Vagina (tissue), 2 donors: ENCODE results near the gene ZNF397. TPM values are rescaled to one million over a fixed set of nuclear protein-coding genes. Genes with fewer than 3 reads are reported as not detected.

Experiments
- DNase-seq, 2 donors: peaks; one replicate each; pipeline ENCODE4 v3.0.0-alpha.2; 2017; ENCODE audit errors: extremely low spot score in 2 of 2
- H3K27ac ChIP-seq: fragments of 200-600 bp; sonication (generic); one replicate; pipeline ENCODE4 v1.5.1; 2019
- H3K27me3 ChIP-seq: fragments of 200-600 bp; sonication (generic); one replicate; pipeline ENCODE4 v1.5.1; 2019
- H3K36me3 ChIP-seq, 2 donors: fragments of 200-600 bp; sonication (generic); one replicate each; pipeline ENCODE4 v1.5.1; 2017 to 2019
- H3K4me1 ChIP-seq: fragments of 200-600 bp; sonication (generic); one replicate; pipeline ENCODE4 v1.5.1; 2019
- H3K4me3 ChIP-seq, 2 donors: fragments of 200-600 bp; sonication (generic); 1 replicate in 1 of 2; 2 replicates in 1 of 2; pipeline ENCODE4 v1.5.1; 2016 to 2019
- H3K9me3 ChIP-seq: fragments of 200-600 bp; sonication (generic); one replicate; pipeline ENCODE4 v1.5.1; 2019
- CTCF ChIP-seq, 3 experiments: fragments of 450-650 bp in 2 of 3; fragments of 200-600 bp in 1 of 3; sonication (generic) in 1 of 3; IDR thresholded peaks; one replicate each; pipeline ENCODE4 v1.5.1; 2017 to 2019; ENCODE audit warnings: antibody characterized with exemption in 3 of 3, mild to moderate bottlenecking in 2 of 3, moderate library complexity in 2 of 3
- POLR2A ChIP-seq, 2 donors: fragments of 450-650 bp; IDR thresholded peaks; one replicate each; pipeline ENCODE4 v1.6.1; 2017; ENCODE audit warnings: antibody characterized with exemption in 2 of 2, mild to moderate bottlenecking in 2 of 2, moderate library complexity in 2 of 2
- POLR2AphosphoS5 ChIP-seq, 2 donors: sonication (generic); formaldehyde crosslinking; IDR thresholded peaks; one replicate each; pipeline ENCODE4 v1.9.0; 2017; ENCODE audit warnings: antibody characterized with exemption in 2 of 2, mild to moderate bottlenecking in 2 of 2, low read depth in 1 of 2; ENCODE audit not compliant: insufficient read depth in 1 of 2
- intact Hi-C: fragments of 100-400 bp; cut with DNase I; formaldehyde crosslinking; loops from one replicate; pipeline ENCODE4 v1.15.1; 2023
- total RNA-seq: library from RNA; depleted of rRNA; stranded (reverse); fragments of >200 nt; gene quantifications from one replicate; pipeline ENCODE4 v1.2.3, GENCODE V29; 2016

ZNF397 gene
- total RNA-seq, 1 donor from 2014 or later: 31.9 TPM

GRCh38 chr18:35271656-35272055 is 30.8 kb downstream of the ZNF397 start:
- Histone ChIP-seq H3K9me3 (no peaks in the 10 kb centered on the region), H3K27me3 (no peaks in the 10 kb centered on the region), H3K27ac (no peak overlapping the region), H3K36me3 (no peaks in the 10 kb centered on the region), H3K4me3 (no peak overlapping the region), H3K4me1 (peaks cover 12% of the 10 kb centered on the region)
- no peak for DNase-seq
- intact Hi-C loops: no loop called here
- no peak for TF ChIP-seq POLR2AphosphoS5 (IDR thresholded peaks at IDR 0.05; ENCODE audit: insufficient read depth in 1 of 2, low read depth in 1 of 2)
- TF ChIP-seq CTCF (IDR thresholded peaks at IDR 0.05): no peak

GRCh38 chr18:35276267-35276666 is 35.4 kb downstream of the ZNF397 start:
- H3K4me1 ChIP-seq: no peaks in the 10 kb centered on the region
- no peaks in the 10 kb centered on the region for H3K27me3 ChIP-seq
- intact Hi-C loops: no loop called here
- TF ChIP-seq CTCF (IDR thresholded peaks at IDR 0.05) (no peak), POLR2AphosphoS5 (IDR thresholded peaks at IDR 0.05; ENCODE audit: insufficient read depth in 1 of 2, low read depth in 1 of 2) (no peak), POLR2A (IDR thresholded peaks at IDR 0.05) (no peak)
- no peak overlapping the region for H3K27ac ChIP-seq
- no peak overlapping the region for H3K4me3 ChIP-seq
- no peaks in the 10 kb centered on the region for H3K36me3 ChIP-seq
- DNase-seq: no peak
- no peaks in the 10 kb centered on the region for H3K9me3 ChIP-seq

GRCh38 chr18:35277633-35278032 is 36.8 kb downstream of the ZNF397 start:
- Histone ChIP-seq H3K36me3 (no peaks in the 10 kb centered on the region), H3K4me1 (no peaks in the 10 kb centered on the region), H3K9me3 (no peaks in the 10 kb centered on the region), H3K27ac (no peak overlapping the region), H3K4me3 (no peak overlapping the region), H3K27me3 (no peaks in the 10 kb centered on the region)
- intact Hi-C loops: no loop called here
- TF ChIP-seq POLR2AphosphoS5 (IDR thresholded peaks at IDR 0.05; ENCODE audit: insufficient read depth in 1 of 2, low read depth in 1 of 2) (no peak), CTCF (IDR thresholded peaks at IDR 0.05) (no peak), POLR2A (IDR thresholded peaks at IDR 0.05) (no peak)
- no peak for DNase-seq

- DNase-seq: no peak
- Histone ChIP-seq H3K4me1 (no peaks in the 10 kb centered on the region), H3K27ac (no peak overlapping the region), H3K36me3 (no peaks in the 10 kb centered on the region), H3K27me3 (no peaks in the 10 kb centered on the region), H3K4me3 (no peak overlapping the region), H3K9me3 (no peaks in the 10 kb centered on the region)
- no peak for TF ChIP-seq POLR2AphosphoS5 (IDR thresholded peaks at IDR 0.05; ENCODE audit: insufficient read depth in 1 of 2, low read depth in 1 of 2)
- no peak for TF ChIP-seq POLR2A (IDR thresholded peaks at IDR 0.05)
- TF ChIP-seq CTCF (IDR thresholded peaks at IDR 0.05): no peak
- intact Hi-C loops: no loop called here
Observed at GRCh38 chr18:35278085-35278484, 37.3 kb downstream of the ZNF397 start.

GRCh38 chr18:35278969-35279368 is 38.1 kb downstream of the ZNF397 start:
- TF ChIP-seq POLR2AphosphoS5 (IDR thresholded peaks at IDR 0.05; ENCODE audit: insufficient read depth in 1 of 2, low read depth in 1 of 2) (no peak), POLR2A (IDR thresholded peaks at IDR 0.05) (no peak), CTCF (IDR thresholded peaks at IDR 0.05) (no peak)
- no peak overlapping the region for H3K27ac ChIP-seq
- DNase-seq: no peak
- H3K9me3 ChIP-seq: no peaks in the 10 kb centered on the region
- intact Hi-C loops: no loop called here
- no peaks in the 10 kb centered on the region for H3K27me3 ChIP-seq
- no peaks in the 10 kb centered on the region for H3K36me3 ChIP-seq
- H3K4me3 ChIP-seq: no peak overlapping the region
- no peaks in the 10 kb centered on the region for H3K4me1 ChIP-seq
